HEK293 (cell line): ENCODE data around the gene TMEM179.

Experiments
- CTCF ChIA-PET: fragments of 350-600 bp; formaldehyde crosslinking; extraction: SDS; loops from one replicate; lab custom pipeline; 2021; ENCODE audit warnings: antibody characterized with exemption; lab: Yijun Ruan, JAX
- POLR2A ChIA-PET: fragments of 300-600 bp; formaldehyde crosslinking; extraction: SDS; loops from one replicate; lab custom pipeline; 2020; ENCODE audit warnings: antibody characterized with exemption, inconsistent platforms; lab: Yijun Ruan, JAX
- H3K27ac ChIP-seq: fragments of 200-500 bp; sonication (Bioruptor generic); 2 replicates; pipeline ENCODE4 v1.5.1; 2014; ENCODE audit warnings: low read depth, low read length, control low read depth, inconsistent platforms; ENCODE audit errors: extremely low read depth
- H3K36me3 ChIP-seq, 2 experiments: fragments of 200-500 bp in 1 of 2; sonication (Bioruptor generic) in 1 of 2; 1 replicate in 1 of 2; 2 replicates in 1 of 2; pipeline ENCODE4 v1.5.1; 2014 to 2017; ENCODE audit warnings: inconsistent platforms in 2 of 2, low read length in 2 of 2; ENCODE audit not compliant: control insufficient read depth in 2 of 2, insufficient read depth in 1 of 2
- H3K4me1 ChIP-seq: fragments of 200-500 bp; sonication (Bioruptor generic); 2 replicates; pipeline ENCODE4 v1.5.1; 2014; ENCODE audit warnings: mild to moderate bottlenecking, low read length, inconsistent platforms; ENCODE audit not compliant: control insufficient read depth, insufficient read depth
- H3K4me3 ChIP-seq: 2 replicates; pipeline ENCODE4 v1.5.1; 2011; ENCODE audit warnings: low read depth, mild to moderate bottlenecking, control low read depth, low read length, moderate library complexity
- H3K9me3 ChIP-seq: fragments of 200-500 bp; sonication (Bioruptor generic); 2 replicates; pipeline ENCODE4 v1.5.1; 2014; ENCODE audit warnings: low read depth, low read length, inconsistent platforms; ENCODE audit not compliant: control insufficient read depth, insufficient read depth
- GLIS1 ChIP-seq: fragments of 450-650 bp; formaldehyde crosslinking; IDR thresholded peaks from 2 replicates; pipeline ENCODE4 v1.5.1; 2016; ENCODE audit warnings: missing biosample characterization, missing genetic modification characterization
- GLIS2 ChIP-seq: fragments of 450-650 bp; formaldehyde crosslinking; IDR thresholded peaks from 2 replicates; pipeline ENCODE4 v1.5.1; 2016; ENCODE audit warnings: missing biosample characterization, missing genetic modification characterization
- SETDB1 ChIP-seq: IDR thresholded peaks from one replicate; pipeline ENCODE4 v1.6.1; 2017; ENCODE audit warnings: mild to moderate bottlenecking, low read length, moderate library complexity, mixed read lengths; ENCODE audit not compliant: insufficient read length
- ZBTB11 ChIP-seq: fragments of 450-650 bp; formaldehyde crosslinking; conservative IDR thresholded peaks from 2 replicates; pipeline ENCODE4 v1.5.1; 2016; ENCODE audit warnings: low read depth, missing biosample characterization, missing genetic modification characterization
- ZFP3 ChIP-seq: fragments of 450-650 bp; formaldehyde crosslinking; IDR thresholded peaks from 2 replicates; pipeline ENCODE4 v1.5.1; 2016; ENCODE audit warnings: low read depth, missing biosample characterization, missing genetic modification characterization
- ZFP69B ChIP-seq: fragments of 450-650 bp; formaldehyde crosslinking; IDR thresholded peaks from 2 replicates; pipeline ENCODE4 v1.5.1; 2016; ENCODE audit warnings: missing biosample characterization, missing genetic modification characterization
- ZIC2 ChIP-seq: fragments of 450-650 bp; formaldehyde crosslinking; IDR thresholded peaks from 2 replicates; pipeline ENCODE4 v1.5.1; 2016; ENCODE audit warnings: missing biosample characterization, missing genetic modification characterization
- ZNF114 ChIP-seq: fragments of 450-650 bp; formaldehyde crosslinking; IDR thresholded peaks from 2 replicates; pipeline ENCODE4 v1.5.0; 2017; ENCODE audit warnings: missing biosample characterization, missing genetic modification characterization
- ZNF335 ChIP-seq: fragments of 450-650 bp; formaldehyde crosslinking; conservative IDR thresholded peaks from 2 replicates; pipeline ENCODE4 v1.5.1; 2016; ENCODE audit warnings: missing biosample characterization, missing genetic modification characterization
- ZNF404 ChIP-seq: fragments of 450-650 bp; formaldehyde crosslinking; IDR thresholded peaks from 2 replicates; pipeline ENCODE4 v1.5.1; 2017; ENCODE audit warnings: missing biosample characterization, missing genetic modification characterization
- ZNF433 ChIP-seq: fragments of 450-650 bp; formaldehyde crosslinking; IDR thresholded peaks from 2 replicates; pipeline ENCODE4 v1.5.1; 2016; ENCODE audit warnings: missing biosample characterization, missing genetic modification characterization, low read depth
- ZNF596 ChIP-seq: fragments of 450-650 bp; IDR thresholded peaks from 2 replicates; pipeline ENCODE4 v1.5.0; 2018; ENCODE audit warnings: missing biosample characterization, mild to moderate bottlenecking, missing genetic modification characterization, moderate library complexity
- ZNF629 ChIP-seq: fragments of 450-650 bp; formaldehyde crosslinking; IDR thresholded peaks from 2 replicates; pipeline ENCODE4 v1.5.1; 2017; ENCODE audit warnings: missing biosample characterization, missing genetic modification characterization
- ZNF677 ChIP-seq: fragments of 450-650 bp; IDR thresholded peaks from 2 replicates; pipeline ENCODE4 v1.5.0; 2018; ENCODE audit warnings: missing biosample characterization, mild to moderate bottlenecking, missing genetic modification characterization, moderate library complexity
- ZNF785 ChIP-seq: fragments of 450-650 bp; formaldehyde crosslinking; IDR thresholded peaks from 2 replicates; pipeline ENCODE4 v1.5.1; 2016; ENCODE audit warnings: missing biosample characterization, missing genetic modification characterization
- TF ChIP-seq, protein P1 (sequence below): fragments of 450-650 bp; formaldehyde crosslinking; IDR thresholded peaks from 2 replicates; pipeline ENCODE4 v1.5.1; 2016; ENCODE audit warnings: missing biosample characterization, missing genetic modification characterization
- TF ChIP-seq, protein P2 (sequence below): fragments of 450-650 bp; formaldehyde crosslinking; IDR thresholded peaks from 2 replicates; pipeline ENCODE4 v1.5.1; 2017; ENCODE audit warnings: missing biosample characterization, mild to moderate bottlenecking, missing genetic modification characterization, moderate library complexity

The TMEM179 gene

GRCh38 chr14:104557766-104558165 is 46.8 kb downstream of the TMEM179 start:
- POLR2A ChIA-PET: no interaction called here
- no peak overlapping the region for H3K4me3 ChIP-seq
- H3K27ac ChIP-seq: no peak overlapping the region
- TF ChIP-seq, protein P1, sequence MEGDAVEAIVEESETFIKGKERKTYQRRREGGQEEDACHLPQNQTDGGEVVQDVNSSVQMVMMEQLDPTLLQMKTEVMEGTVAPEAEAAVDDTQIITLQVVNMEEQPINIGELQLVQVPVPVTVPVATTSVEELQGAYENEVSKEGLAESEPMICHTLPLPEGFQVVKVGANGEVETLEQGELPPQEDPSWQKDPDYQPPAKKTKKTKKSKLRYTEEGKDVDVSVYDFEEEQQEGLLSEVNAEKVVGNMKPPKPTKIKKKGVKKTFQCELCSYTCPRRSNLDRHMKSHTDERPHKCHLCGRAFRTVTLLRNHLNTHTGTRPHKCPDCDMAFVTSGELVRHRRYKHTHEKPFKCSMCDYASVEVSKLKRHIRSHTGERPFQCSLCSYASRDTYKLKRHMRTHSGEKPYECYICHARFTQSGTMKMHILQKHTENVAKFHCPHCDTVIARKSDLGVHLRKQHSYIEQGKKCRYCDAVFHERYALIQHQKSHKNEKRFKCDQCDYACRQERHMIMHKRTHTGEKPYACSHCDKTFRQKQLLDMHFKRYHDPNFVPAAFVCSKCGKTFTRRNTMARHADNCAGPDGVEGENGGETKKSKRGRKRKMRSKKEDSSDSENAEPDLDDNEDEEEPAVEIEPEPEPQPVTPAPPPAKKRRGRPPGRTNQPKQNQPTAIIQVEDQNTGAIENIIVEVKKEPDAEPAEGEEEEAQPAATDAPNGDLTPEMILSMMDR: no peak
- TF ChIP-seq ZFP69B (tag by site-specific recombination): peak; percentile 50; the same call in 1 of the 2 replicates
- TF ChIP-seq, all 188 proteins: peak for 1
- Histone ChIP-seq H3K4me1 (no peaks in the 10 kb centered on the region), H3K9me3 (no peaks in the 10 kb centered on the region), H3K36me3 (no peaks in the 10 kb centered on the region)
- CTCF ChIA-PET: interaction anchor here (0.5 to 0.7 kb wide), 2 partner anchors 108 to 216 kb away, joined by 3 read pairs; no protein-coding TSS in a partner anchor

DNA sequence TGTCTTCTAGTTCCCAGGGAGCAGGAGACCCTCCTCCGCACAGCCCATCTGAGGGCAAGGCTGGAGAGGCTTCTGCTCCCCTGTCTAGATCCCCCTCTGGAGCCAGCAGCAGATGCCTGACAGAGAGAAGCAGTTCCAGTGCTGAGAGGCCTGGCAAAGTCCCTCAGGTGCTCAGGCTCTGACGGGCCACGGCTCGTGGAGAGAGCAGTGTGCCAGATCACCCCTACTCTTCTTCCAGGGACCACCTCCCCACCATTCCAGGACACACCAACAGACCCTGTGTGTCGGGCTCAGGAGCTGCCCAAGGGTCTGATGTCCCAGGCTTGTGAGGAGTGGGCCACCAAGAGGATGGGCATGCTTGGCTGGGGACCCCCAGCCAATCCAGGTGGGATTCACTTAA is 47.5 kb downstream of the TMEM179 start:
- TF ChIP-seq ZFP3 (no peak), ZNF114 (tag by site-specific recombination) (no peak), SETDB1 (no peak), ZNF433 (no peak)
- no peak overlapping the region for H3K27ac ChIP-seq
- H3K4me1 ChIP-seq: no peaks in the 10 kb centered on the region
- H3K4me3 ChIP-seq: no peak overlapping the region
- ChIA-PET CTCF (interaction anchor here (0.8 kb wide), 1 partner anchor 479 kb away, joined by 3 read pairs; no protein-coding TSS in a partner anchor), POLR2A (no interaction called here)
- H3K36me3 ChIP-seq: no peaks in the 10 kb centered on the region
- H3K9me3 ChIP-seq: no peaks in the 10 kb centered on the region

- POLR2A ChIA-PET: no interaction called here
- no peak overlapping the region for H3K27ac ChIP-seq
- H3K4me1 ChIP-seq: no peaks in the 10 kb centered on the region
- H3K4me3 ChIP-seq: no peak overlapping the region
- no peaks in the 10 kb centered on the region for H3K9me3 ChIP-seq
- no peaks in the 10 kb centered on the region for H3K36me3 ChIP-seq
- CTCF ChIA-PET: interaction anchor here (0.8 to 1.1 kb wide), 2 partner anchors 7 to 479 kb away, joined by 3 to 5 read pairs; no protein-coding TSS in a partner anchor
- TF ChIP-seq ZBTB11 (tag by site-specific recombination) (no peak), ZNF785 (no peak), ZNF404 (tag by site-specific recombination) (no peak), GLIS2 (tag by site-specific recombination) (no peak), ZNF335 (no peak), GLIS1 (tag by site-specific recombination) (peak; percentile 76), ZNF629 (tag by site-specific recombination) (no peak), ZIC2 (tag by site-specific recombination) (peak; percentile 95), ZNF677 (tag by site-specific recombination) (no peak), ZNF596 (tag by site-specific recombination) (no peak)
- TF ChIP-seq, protein P2, sequence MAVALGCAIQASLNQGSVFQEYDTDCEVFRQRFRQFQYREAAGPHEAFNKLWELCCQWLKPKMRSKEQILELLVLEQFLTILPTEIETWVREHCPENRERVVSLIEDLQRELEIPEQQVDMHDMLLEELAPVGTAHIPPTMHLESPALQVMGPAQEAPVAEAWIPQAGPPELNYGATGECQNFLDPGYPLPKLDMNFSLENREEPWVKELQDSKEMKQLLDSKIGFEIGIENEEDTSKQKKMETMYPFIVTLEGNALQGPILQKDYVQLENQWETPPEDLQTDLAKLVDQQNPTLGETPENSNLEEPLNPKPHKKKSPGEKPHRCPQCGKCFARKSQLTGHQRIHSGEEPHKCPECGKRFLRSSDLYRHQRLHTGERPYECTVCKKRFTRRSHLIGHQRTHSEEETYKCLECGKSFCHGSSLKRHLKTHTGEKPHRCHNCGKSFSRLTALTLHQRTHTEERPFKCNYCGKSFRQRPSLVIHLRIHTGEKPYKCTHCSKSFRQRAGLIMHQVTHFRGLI (tag by site-specific recombination): 0 out of 2 replicates have a peak, but pooled peaks have one; percentile 40
Measured at GRCh38 chr14:104556256-104557021, 48.1 kb downstream of the TMEM179 start.
